HG03439 (cell line): ENCODE results near the gene FBXL5.
"Not testable (repeated sequence)": the region's sequence is repeated elsewhere in the genome, so short reads cannot be mapped to it uniquely, and the experiment has no call there.

ENCODE experiments used
- ATAC-seq: cut with Tn5 transposase; IDR thresholded peaks from one replicate; pipeline ENCODE4 v1.9.1; 2021; ENCODE audit warnings: mild to moderate bottlenecking, moderate library complexity; ENCODE audit not compliant: unreplicated experiment

FBXL5 gene

GRCh38 chr4:15652841-15653240, 2.3 kb downstream of the FBXL5 start:
- no peak for ATAC-seq

DNA sequence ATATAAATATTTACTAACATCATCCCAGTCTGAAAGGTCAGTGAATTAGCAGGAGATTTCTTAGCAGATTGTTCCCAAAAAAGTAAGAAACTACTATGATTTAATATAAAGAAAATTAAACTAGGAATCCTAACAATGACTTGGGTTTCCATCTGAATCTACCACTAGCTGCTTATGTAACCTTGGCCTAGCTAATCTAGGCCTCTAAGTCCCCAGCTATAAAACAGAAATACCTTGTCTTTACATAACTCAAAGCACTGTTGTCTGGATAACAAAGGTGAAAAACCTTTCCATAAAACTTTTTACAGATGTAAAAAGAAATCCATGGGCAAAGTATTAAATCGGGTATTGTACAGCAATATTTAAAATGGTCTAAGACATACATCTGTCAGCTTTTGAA, 3.0 kb downstream of the FBXL5 start:
- no peak for ATAC-seq

- no peak for ATAC-seq
Observed at GRCh38 chr4:15651676-15652075, 3.5 kb downstream of the FBXL5 start.

- ATAC-seq, result peak; percentile 39
Observed at GRCh38 chr4:15649914-15650545, 5.1 kb downstream of the FBXL5 start.

- no peak for ATAC-seq
Observed at GRCh38 chr4:15648600-15648999, 6.6 kb downstream of the FBXL5 start.

GRCh38 chr4:15638418-15638817, 16.7 kb downstream of the FBXL5 start:
- ATAC-seq, result no peak

GRCh38 chr4:15636818-15637217, 18.3 kb downstream of the FBXL5 start:
- ATAC-seq, result no peak

- ATAC-seq, result not testable (repeated sequence)
Observed at GRCh38 chr4:15617407-15617806, 37.8 kb downstream of the FBXL5 start.

- not testable (repeated sequence) for ATAC-seq
Observed at GRCh38 chr4:15614891-15615290, 40.3 kb downstream of the FBXL5 start.

GRCh38 chr4:15612136-15612535, 43.0 kb downstream of the FBXL5 start:
- no peak for ATAC-seq

DNA sequence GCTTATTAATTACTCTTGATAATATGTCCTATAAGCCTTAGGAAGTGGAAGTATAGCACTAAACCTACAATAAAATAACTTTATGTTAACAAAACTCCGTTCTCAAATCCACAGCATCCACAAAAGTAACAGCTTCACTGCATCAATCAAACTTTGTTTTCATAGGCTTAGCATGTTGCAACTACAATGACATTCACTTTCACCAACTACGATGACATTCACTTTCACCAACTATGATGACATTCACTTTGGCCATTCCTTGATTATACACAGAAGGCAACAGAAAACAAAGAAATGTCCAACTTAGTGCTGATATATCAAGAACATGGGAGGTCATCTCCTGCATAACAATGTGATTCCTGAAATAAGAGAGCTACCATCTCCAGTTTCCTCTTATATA, 44.3 kb downstream of the FBXL5 start:
- no peak for ATAC-seq

DNA sequence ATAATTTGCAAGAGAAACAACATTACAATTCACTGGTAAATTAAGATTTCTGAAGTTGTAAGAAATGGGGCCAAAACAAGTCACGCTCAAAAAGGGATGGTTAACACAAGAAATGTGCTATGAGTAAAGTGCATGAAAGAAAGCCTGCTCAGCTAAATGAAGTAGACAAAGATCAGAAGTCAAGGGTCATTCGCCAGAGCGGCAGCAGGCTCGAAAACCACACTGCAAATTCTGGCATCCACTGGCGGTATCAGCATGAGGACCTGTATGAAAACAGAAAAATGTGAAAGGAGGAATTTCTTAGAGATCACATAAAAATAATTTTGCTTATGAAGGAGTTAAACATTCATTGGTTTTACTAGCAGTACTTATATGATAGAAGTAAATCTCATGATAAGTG, 49.6 kb downstream of the FBXL5 start:
- ATAC-seq, result no peak

- no peak for ATAC-seq
Observed at GRCh38 chr4:15601862-15602261, 53.3 kb downstream of the FBXL5 start.

DNA sequence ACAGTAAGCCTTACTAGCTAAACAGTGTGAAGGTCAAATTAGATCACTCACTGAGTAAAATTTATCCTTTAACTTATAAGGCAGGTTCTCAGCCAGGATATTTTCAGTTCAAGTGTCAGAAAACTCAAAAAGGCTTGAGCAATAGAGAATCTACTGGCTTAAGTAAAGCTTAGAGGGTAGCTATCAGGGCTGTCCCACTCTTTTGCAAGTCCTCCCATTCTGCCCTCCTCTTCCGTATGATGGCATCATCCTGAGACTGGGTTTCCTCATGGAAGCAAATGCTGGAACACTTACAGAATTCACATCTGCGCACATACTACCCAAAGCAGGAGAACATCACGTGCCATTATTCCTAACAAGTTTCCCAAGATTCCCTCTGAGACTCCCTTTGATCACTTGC, 55.0 kb downstream of the FBXL5 start:
- ATAC-seq, result no peak

GRCh38 chr4:15598644-15599043, 56.5 kb downstream of the FBXL5 start:
- ATAC-seq, result no peak

- ATAC-seq, result no peak
Observed at GRCh38 chr4:15592799-15593198, 62.4 kb downstream of the FBXL5 start.

DNA sequence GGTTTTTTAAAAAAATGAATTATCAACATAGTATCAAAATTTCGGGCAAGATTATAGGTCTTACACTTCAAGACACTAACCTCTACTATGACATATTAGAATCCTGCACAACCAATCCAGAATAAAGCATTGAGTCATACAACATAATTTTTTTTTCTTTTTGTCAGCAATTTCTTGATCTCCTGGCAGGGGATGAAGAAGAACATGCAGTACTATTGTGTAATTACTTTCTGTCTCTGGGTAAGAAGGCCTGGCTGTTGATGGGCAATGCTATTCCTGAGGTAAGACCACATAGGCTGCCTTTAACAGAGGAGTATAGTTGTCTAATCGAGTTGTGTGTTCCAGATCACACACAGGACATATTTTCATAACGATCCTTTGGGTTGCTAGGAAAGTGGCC, 67.5 kb downstream of the FBXL5 start:
- no peak for ATAC-seq

DNA sequence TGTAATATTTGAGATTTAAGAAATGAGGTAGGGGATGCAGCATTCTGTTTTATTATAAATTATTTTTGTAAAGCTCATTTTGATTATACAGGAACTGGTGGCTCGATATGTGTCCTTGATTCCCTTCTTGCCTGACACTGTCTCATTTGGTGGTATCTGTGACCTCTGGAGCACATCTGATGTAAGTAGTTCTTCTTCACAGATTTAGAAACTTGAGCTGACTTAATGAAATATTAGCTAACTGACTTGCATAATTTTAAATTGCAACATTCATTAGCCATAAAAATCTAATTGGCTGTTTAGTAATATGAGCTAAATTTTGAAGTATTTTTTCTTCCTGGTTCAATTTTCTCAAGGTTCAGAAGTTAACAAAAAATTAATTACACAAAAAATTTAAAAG, 69.1 kb downstream of the FBXL5 start:
- ATAC-seq, result no peak

- no peak for ATAC-seq
Observed at GRCh38 chr4:15585331-15585730, 69.8 kb downstream of the FBXL5 start.

GRCh38 chr4:15584785-15585184, 70.4 kb downstream of the FBXL5 start:
- ATAC-seq, result no peak

DNA sequence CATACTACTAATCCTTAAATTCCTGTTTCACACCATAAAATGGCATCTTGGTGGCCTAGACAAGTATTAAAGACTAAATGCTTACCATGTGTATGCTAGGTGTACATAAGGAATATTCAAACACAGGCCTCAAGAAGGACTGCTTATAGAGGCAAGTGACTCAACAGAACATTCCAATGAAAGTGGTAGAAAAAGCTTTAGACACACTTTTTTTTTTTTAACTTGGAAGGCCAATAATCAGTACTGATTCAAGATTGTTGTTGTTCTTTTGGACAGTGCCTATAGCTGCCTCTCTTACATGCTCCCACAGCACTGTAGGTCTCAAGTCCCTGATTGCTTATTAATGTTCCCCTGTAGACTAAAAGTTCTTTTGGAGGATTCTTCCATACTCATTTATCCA, 77.6 kb downstream of the FBXL5 start:
- ATAC-seq, result no peak

DNA sequence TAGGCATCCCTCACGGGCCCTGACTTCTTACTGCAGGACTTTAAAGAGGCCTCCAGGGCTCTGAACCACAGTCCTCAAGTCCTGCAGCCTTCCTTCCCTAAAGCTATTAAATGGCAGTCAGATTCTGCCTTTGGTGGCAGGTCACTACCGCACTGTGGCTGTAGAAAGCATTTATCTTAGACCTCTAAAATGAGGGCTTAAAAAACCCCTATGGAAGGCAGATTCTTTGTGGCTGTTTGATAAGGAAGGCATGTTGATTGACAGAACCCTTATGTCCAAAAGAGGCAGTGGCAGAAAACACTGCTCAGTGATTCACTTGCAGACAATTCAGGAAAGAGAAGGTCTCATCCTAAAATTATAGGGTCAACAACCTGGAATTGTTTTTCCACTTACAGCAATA, 79.2 kb downstream of the FBXL5 start:
- no peak for ATAC-seq

- no peak for ATAC-seq
Observed at GRCh38 chr4:15569746-15570145, 85.4 kb downstream of the FBXL5 start.
